Measurements from ENCODE around the gene CCDC8.

DNA sequence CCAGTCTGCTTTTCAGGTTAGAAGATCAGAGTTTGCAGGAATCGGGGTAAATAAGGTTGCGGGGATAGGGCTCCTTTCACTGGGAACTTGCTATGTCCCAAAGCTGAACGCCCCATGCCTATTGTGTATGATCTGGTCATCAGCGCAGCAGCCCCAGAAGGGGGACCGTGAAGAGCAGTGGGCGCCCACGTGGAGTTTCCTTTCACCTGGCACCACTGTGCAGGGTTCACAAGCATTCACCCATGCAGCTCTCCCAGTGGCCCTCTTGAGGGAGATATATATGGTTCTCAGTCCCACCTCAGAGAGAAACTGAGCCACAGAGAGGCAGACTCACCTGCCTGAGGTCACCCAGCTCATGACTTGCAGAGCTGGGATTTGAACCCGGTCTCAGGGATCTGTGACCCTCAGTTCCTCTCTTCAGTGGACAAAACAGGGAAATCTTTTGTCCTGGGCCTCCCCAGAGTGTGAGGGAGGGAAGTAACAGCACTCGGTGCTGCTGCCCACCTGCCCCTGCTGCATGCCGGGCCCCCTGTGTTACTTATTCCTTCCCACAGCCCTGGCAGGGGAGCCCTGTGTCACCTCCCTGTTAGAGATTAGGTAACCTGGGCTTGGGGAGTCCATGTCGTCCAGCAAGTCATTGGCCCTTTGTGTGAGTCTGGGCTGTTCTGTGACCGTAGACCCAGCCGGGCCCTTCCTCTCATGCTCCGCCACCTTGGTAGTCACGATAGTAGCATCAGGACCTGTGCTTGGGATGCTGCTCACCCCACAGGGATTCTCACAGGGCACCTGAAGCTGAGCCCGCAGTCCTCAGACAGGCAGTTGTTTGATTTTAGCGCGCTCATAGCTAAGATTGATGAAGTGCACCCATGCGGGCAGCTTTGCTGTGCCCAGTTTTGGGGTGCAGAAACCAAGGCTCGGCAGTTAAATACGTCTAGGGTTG, 38.6 kb downstream of the CCDC8 start:
- TF ChIP-seq, protein P1, sequence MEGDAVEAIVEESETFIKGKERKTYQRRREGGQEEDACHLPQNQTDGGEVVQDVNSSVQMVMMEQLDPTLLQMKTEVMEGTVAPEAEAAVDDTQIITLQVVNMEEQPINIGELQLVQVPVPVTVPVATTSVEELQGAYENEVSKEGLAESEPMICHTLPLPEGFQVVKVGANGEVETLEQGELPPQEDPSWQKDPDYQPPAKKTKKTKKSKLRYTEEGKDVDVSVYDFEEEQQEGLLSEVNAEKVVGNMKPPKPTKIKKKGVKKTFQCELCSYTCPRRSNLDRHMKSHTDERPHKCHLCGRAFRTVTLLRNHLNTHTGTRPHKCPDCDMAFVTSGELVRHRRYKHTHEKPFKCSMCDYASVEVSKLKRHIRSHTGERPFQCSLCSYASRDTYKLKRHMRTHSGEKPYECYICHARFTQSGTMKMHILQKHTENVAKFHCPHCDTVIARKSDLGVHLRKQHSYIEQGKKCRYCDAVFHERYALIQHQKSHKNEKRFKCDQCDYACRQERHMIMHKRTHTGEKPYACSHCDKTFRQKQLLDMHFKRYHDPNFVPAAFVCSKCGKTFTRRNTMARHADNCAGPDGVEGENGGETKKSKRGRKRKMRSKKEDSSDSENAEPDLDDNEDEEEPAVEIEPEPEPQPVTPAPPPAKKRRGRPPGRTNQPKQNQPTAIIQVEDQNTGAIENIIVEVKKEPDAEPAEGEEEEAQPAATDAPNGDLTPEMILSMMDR (IDR thresholded peaks at IDR 0.05; ENCODE audit: borderline replicate concordance, extremely low read depth, low read length, poor library complexity, severe bottlenecking) = no peak
- TF ChIP-seq EZH2 (IDR thresholded peaks at IDR 0.05; ENCODE audit: borderline replicate concordance, low read depth, low read length, severe bottlenecking) = no peak

Measured in DND-41 (cell line).